H9 (cell line): Measurements from ENCODE around the gene SMARCC1. TPM values are rescaled to one million over a fixed set of nuclear protein-coding genes. Genes with fewer than 3 reads are reported as not detected.

ENCODE experiments used
- DNase-seq: peaks from one replicate; pipeline ENCODE4 v3.0.0-alpha.2; 2017
- H2AFZ ChIP-seq: one replicate; pipeline ENCODE4 v1.6.1; 2013; ENCODE audit warnings: mild to moderate bottlenecking, low read length, control low read depth, moderate library complexity
- H2AK5ac ChIP-seq: 2 replicates; pipeline ENCODE4 v1.6.1; 2013; ENCODE audit warnings: low read length, control low read depth, mixed read lengths; ENCODE audit not compliant: insufficient read length
- H2BK120ac ChIP-seq: one replicate; pipeline ENCODE4 v1.6.1; 2013; ENCODE audit warnings: low read depth, mild to moderate bottlenecking, low read length, control low read depth, inconsistent platforms; ENCODE audit not compliant: poor library complexity, severe bottlenecking
- H2BK12ac ChIP-seq: 2 replicates; pipeline ENCODE4 v1.6.1; 2013; ENCODE audit warnings: low read length, control low read depth, mixed read lengths, low read depth; ENCODE audit not compliant: insufficient read length
- H2BK15ac ChIP-seq: 2 replicates; pipeline ENCODE4 v1.6.1; 2013; ENCODE audit warnings: low read depth, low read length, control low read depth
- H2BK20ac ChIP-seq: one replicate; pipeline ENCODE4 v1.6.1; 2013; ENCODE audit warnings: low read depth, mild to moderate bottlenecking, low read length, control low read depth, inconsistent platforms; ENCODE audit not compliant: poor library complexity, severe bottlenecking
- H2BK5ac ChIP-seq: 2 replicates; pipeline ENCODE4 v1.6.1; 2013; ENCODE audit warnings: low read length, control low read depth, mixed read lengths; ENCODE audit not compliant: insufficient read length
- H3K14ac ChIP-seq: 2 replicates; pipeline ENCODE4 v1.6.1; 2013; ENCODE audit warnings: low read length, control low read depth; ENCODE audit not compliant: insufficient read depth
- H3K18ac ChIP-seq: 2 replicates; pipeline ENCODE4 v1.6.1; 2013; ENCODE audit warnings: low read depth, mild to moderate bottlenecking, mixed read lengths, low read length, control low read depth; ENCODE audit not compliant: insufficient read length
- H3K23ac ChIP-seq: 2 replicates; pipeline ENCODE4 v1.6.1; 2013; ENCODE audit warnings: low read length, control low read depth, mixed read lengths, low read depth; ENCODE audit not compliant: insufficient read length
- H3K23me2 ChIP-seq: 2 replicates; pipeline ENCODE4 v1.6.1; 2013; ENCODE audit warnings: low read depth, mild to moderate bottlenecking, mixed read lengths, low read length, control low read depth; ENCODE audit not compliant: insufficient read length, poor library complexity, severe bottlenecking
- H3K27ac ChIP-seq: 2 replicates; pipeline ENCODE4 v1.5.1; 2013; ENCODE audit warnings: low read length, control low read depth, mixed read lengths, low read depth; ENCODE audit not compliant: insufficient read length
- H3K27me3 ChIP-seq: 2 replicates; pipeline ENCODE4 v1.6.1; 2013; ENCODE audit warnings: low read length, control low read depth, inconsistent platforms; ENCODE audit not compliant: insufficient read depth
- H3K4ac ChIP-seq: 2 replicates; pipeline ENCODE4 v1.6.1; 2013; ENCODE audit warnings: low read depth, mild to moderate bottlenecking, control low read depth, inconsistent platforms, low read length, moderate library complexity
- H3K4me1 ChIP-seq: 2 replicates; pipeline ENCODE4 v1.6.1; 2013; ENCODE audit warnings: low read length, control low read depth, inconsistent platforms; ENCODE audit not compliant: insufficient read depth
- H3K4me2 ChIP-seq: 2 replicates; pipeline ENCODE4 v1.6.1; 2013; ENCODE audit warnings: low read length, control low read depth, mixed read lengths; ENCODE audit not compliant: insufficient read length, insufficient read depth
- H3K56ac ChIP-seq: 2 replicates; pipeline ENCODE4 v1.6.1; 2013; ENCODE audit warnings: low read depth, mild to moderate bottlenecking, mixed read lengths, low read length, control low read depth; ENCODE audit not compliant: insufficient read length
- H3K79me1 ChIP-seq: 2 replicates; pipeline ENCODE4 v1.6.1; 2013; ENCODE audit warnings: low read depth, mild to moderate bottlenecking, moderate library complexity, low read length, control low read depth, inconsistent platforms; ENCODE audit not compliant: insufficient read depth, poor library complexity, severe bottlenecking
- H3K79me2 ChIP-seq: 2 replicates; pipeline ENCODE4 v1.6.1; 2013; ENCODE audit warnings: low read length, control low read depth, inconsistent platforms; ENCODE audit not compliant: insufficient read depth
- H3K9ac ChIP-seq: 2 replicates; pipeline ENCODE4 v1.6.1; 2013; ENCODE audit warnings: low read length, control low read depth, mixed read lengths; ENCODE audit not compliant: insufficient read length; ENCODE audit errors: extremely low read depth
- H3K9me3 ChIP-seq: one replicate; pipeline ENCODE4 v1.6.1; 2013; ENCODE audit warnings: low read depth, low read length, inconsistent platforms; ENCODE audit not compliant: control insufficient read depth
- H3T11ph ChIP-seq: one replicate; pipeline ENCODE4 v1.6.1; 2013; ENCODE audit warnings: mild to moderate bottlenecking, low read length, control low read depth, inconsistent platforms
- H4K20me1 ChIP-seq: one replicate; pipeline ENCODE4 v1.6.1; 2013; ENCODE audit not compliant: control insufficient read depth, insufficient read length, insufficient read depth
- H4K5ac ChIP-seq: 2 replicates; pipeline ENCODE4 v1.6.1; 2013; ENCODE audit warnings: low read depth, mild to moderate bottlenecking, mixed read lengths, low read length, control low read depth; ENCODE audit not compliant: insufficient read length
- H4K8ac ChIP-seq: replicated peaks from 2 replicates; pipeline ENCODE4 v1.6.1; 2013; ENCODE audit warnings: low read length, control low read depth, mixed read lengths, low read depth; ENCODE audit not compliant: insufficient read length
- H4K91ac ChIP-seq: 2 replicates; pipeline ENCODE4 v1.6.1; 2013; ENCODE audit warnings: low read depth, mild to moderate bottlenecking, moderate library complexity, mixed read lengths, low read length, control low read depth; ENCODE audit not compliant: insufficient read length
- H3K27ac Mint-ChIP-seq, 3 experiments: 2 replicates in 2 of 3; 3 replicates in 1 of 3; pipeline ENCODE4 v1.8.0; 2020 to 2021; ENCODE audit warnings: mixed read lengths in 3 of 3, mild to moderate bottlenecking in 1 of 3, moderate library complexity in 1 of 3
- H3K27me3 Mint-ChIP-seq: 2 replicates; pipeline ENCODE4 v1.8.0; 2021; ENCODE audit warnings: low read depth, mild to moderate bottlenecking, moderate library complexity, mixed read lengths
- H3K36me3 Mint-ChIP-seq, 3 experiments: 2 replicates in 2 of 3; 3 replicates in 1 of 3; pipeline ENCODE4 v1.8.0; 2020 to 2021; ENCODE audit warnings: low read depth in 3 of 3, mixed read lengths in 3 of 3; ENCODE audit not compliant: insufficient read depth in 1 of 3
- H3K4me1 Mint-ChIP-seq, 2 experiments: 2 replicates each; pipeline ENCODE4 v1.8.0; 2020; ENCODE audit warnings: mixed read lengths in 2 of 2
- H3K4me3 Mint-ChIP-seq, 2 experiments: 2 replicates in 1 of 2; 3 replicates in 1 of 2; pipeline ENCODE4 v1.8.0; 2020 to 2021; ENCODE audit warnings: mild to moderate bottlenecking in 2 of 2, mixed read lengths in 2 of 2, moderate library complexity in 1 of 2
- H3K9me3 Mint-ChIP-seq, 2 experiments: 2 replicates in 1 of 2; 3 replicates in 1 of 2; pipeline ENCODE4 v1.8.0; 2020; ENCODE audit warnings: mild to moderate bottlenecking in 2 of 2, mixed read lengths in 2 of 2, moderate library complexity in 1 of 2
- WGBS: extraction: QIAGEN DNeasy Blood & Tissue Kit; methylation state at CpG from one replicate; pipeline ENCODE4 v1.1.7; 2013; ENCODE audit warnings: missing lambda C conversion rate, low lambda C conversion rate, mixed read lengths; ENCODE audit not compliant: insufficient read length; ENCODE audit errors: extremely low coverage; 5-methylcytosine and 5-hydroxymethylcytosine counted together
- total RNA-seq: library from RNA; stranded (reverse); gene quantifications from 2 replicates; pipeline ENCODE4 v1.2.1, GENCODE V29; 2021
- TF ChIP-seq, protein P1 (sequence below): fragments of 200-600 bp; sonication (generic); conservative IDR thresholded peaks from 3 replicates; pipeline ENCODE4 v1.8.0; 2021; ENCODE audit warnings: antibody characterized with exemption, mild to moderate bottlenecking

SMARCC1 gene
- total RNA-seq, 1 experiment from 2014 or later: 274 TPM

DNA sequence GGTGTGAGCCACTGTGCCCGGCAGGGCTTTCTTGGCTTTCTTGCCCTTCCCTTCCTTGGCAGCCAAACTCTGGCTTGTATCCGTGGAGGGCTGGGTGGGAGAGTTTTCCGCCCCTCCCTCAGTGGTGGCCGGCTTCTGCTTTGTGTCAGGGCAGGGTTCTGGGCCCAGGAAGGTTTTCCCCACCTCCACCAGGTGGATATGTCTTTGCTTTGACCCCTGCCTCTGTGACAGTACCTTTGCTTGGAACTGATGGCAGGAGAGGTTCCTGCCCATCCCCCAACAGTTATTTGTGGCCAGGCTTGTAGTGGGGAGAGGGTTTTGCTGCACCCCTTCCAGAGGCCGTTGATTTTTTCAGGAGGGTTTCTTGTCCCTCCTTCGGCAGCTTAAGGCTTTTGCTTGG is 227.4 kb downstream of the SMARCC1 start:
- no CpG with 5 or more reads among the region's 6 CpGs for WGBS

More for the DNA sequence above, 227.4 kb downstream of the SMARCC1 start:
- Histone ChIP-seq H3K23ac (no peak overlapping the region), H4K5ac (no peak overlapping the region), H3K4me2 (no peak overlapping the region), H2BK12ac (no peak overlapping the region), H3K4me1 (no peaks in the 10 kb centered on the region), H2AFZ (no peak overlapping the region), H3T11ph (no peak overlapping the region), H3K56ac (no peak overlapping the region), H3K27ac (no peak overlapping the region), H4K20me1 (no peaks in the 10 kb centered on the region), H3K79me2 (no peaks in the 10 kb centered on the region), H3K27me3 (no peaks in the 10 kb centered on the region), H2AK5ac (no peak overlapping the region), H4K8ac (no peak overlapping the region), H3K9ac (no peak overlapping the region), H2BK120ac (no peak overlapping the region), H4K91ac (no peak overlapping the region), H3K18ac (no peak overlapping the region), H2BK20ac (no peak overlapping the region), H2BK5ac (no peak overlapping the region), H3K79me1 (no peaks in the 10 kb centered on the region), H3K9me3 (no peaks in the 10 kb centered on the region), H3K14ac (no peak overlapping the region), H3K4ac (no peak overlapping the region), H3K23me2 (no peaks in the 10 kb centered on the region), H2BK15ac (no peak overlapping the region)
- no peak overlapping the region for H3K27ac Mint-ChIP-seq
- H3K9me3 Mint-ChIP-seq: no peaks in the 10 kb centered on the region
- H3K4me1 Mint-ChIP-seq: 0 out of 4 replicates have a peak, but pooled peaks cover 0 to 4% of the 10 kb centered on the region in 2 experiments
- no peak overlapping the region for H3K4me3 Mint-ChIP-seq
- DNase-seq: no peak
- H3K36me3 Mint-ChIP-seq: no peaks in the 10 kb centered on the region; a peak in 1 of 7 replicates
- TF ChIP-seq, protein P1, sequence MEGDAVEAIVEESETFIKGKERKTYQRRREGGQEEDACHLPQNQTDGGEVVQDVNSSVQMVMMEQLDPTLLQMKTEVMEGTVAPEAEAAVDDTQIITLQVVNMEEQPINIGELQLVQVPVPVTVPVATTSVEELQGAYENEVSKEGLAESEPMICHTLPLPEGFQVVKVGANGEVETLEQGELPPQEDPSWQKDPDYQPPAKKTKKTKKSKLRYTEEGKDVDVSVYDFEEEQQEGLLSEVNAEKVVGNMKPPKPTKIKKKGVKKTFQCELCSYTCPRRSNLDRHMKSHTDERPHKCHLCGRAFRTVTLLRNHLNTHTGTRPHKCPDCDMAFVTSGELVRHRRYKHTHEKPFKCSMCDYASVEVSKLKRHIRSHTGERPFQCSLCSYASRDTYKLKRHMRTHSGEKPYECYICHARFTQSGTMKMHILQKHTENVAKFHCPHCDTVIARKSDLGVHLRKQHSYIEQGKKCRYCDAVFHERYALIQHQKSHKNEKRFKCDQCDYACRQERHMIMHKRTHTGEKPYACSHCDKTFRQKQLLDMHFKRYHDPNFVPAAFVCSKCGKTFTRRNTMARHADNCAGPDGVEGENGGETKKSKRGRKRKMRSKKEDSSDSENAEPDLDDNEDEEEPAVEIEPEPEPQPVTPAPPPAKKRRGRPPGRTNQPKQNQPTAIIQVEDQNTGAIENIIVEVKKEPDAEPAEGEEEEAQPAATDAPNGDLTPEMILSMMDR: 0 out of 3 replicates have a peak, but pooled peaks have one; percentile 11
- H3K27me3 Mint-ChIP-seq: peaks cover 13% of the 10 kb centered on the region
